GM21423 (cell line): Measurements from ENCODE around the gene CCRL2.
A peak's percentile ranks its signal among the peaks of the same experiment; 100 is the strongest.

Experiments used
- ATAC-seq: cut with Tn5 transposase; IDR thresholded peaks from one replicate; pipeline ENCODE4 v1.9.1; 2021; ENCODE audit warnings: mild to moderate bottlenecking, moderate library complexity; ENCODE audit not compliant: unreplicated experiment

The CCRL2 gene

GRCh38 chr3:46406788-46407611 lies at the start of gene CCRL2, which contains the start of gene CCR5AS:
Gene CCRL2, plus strand, starts transcription at chr3:46407259. Its CDS starts 821 bp downstream, at chr3:46408080.
Gene CCR5AS, minus strand, starts transcription at chr3:46407066.
- ATAC-seq: no peak

DNA sequence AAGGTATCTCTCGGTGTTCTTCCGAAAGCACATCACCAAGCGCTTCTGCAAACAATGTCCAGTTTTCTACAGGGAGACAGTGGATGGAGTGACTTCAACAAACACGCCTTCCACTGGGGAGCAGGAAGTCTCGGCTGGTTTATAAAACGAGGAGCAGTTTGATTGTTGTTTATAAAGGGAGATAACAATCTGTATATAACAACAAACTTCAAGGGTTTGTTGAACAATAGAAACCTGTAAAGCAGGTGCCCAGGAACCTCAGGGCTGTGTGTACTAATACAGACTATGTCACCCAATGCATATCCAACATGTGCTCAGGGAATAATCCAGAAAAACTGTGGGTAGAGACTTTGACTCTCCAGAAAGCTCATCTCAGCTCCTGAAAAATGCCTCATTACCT lies 48.6 kb upstream of the CCRL2 start:
- ATAC-seq: no peak

DNA sequence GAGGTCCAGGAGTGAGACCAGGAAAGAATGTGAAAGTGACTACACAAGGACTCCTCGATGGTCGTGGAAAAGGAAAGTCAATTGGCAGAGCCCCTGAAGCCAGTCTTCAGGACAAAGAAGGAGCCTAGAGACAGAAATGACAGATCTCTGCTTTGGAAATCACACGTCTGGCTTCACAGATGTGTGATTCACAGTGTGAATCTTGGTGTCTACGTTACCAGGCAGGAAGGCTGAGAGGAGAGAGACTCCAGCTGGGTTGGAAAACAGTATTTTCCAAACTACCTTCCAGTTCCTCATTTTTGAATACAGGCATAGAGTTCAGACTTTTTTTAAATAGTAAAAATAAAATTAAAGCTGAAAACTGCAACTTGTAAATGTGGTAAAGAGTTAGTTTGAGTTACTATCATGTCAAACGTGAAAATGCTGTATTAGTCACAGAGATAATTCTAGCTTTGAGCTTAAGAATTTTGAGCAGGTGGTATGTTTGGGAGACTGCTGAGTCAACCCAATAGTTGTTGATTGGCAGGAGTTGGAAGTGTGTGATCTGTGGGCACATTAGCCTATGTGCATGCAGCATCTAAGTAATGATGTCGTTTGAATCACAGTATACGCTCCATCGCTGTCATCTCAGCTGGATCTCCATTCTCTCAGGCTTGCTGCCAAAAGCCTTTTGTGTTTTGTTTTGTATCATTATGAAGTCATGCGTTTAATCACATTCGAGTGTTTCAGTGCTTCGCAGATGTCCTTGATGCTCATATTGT lies 47.1 kb upstream of the CCRL2 start:
- ATAC-seq: no peak

DNA sequence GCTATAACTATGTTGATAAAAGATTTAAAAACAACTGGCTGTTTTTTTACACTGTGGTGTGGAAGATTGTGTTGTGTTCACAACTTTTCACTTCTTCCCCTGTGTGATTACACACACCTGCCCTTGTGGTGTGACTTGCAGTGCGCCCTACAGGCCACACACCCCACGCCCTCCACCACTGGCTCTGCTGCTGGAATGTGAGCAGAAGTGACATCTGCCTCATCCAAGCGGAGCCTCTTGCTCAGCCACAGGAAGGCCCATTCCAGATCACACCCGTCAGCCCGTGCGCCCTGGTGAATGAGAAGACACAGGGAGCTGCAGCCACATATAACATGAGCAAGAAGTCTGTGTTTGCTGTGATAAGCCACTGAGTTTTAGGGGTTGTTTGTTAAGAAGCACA lies 46.2 kb upstream of the CCRL2 start:
- ATAC-seq: no peak

- no peak for ATAC-seq
Measured at GRCh38 chr3:46361408-46362283, 45.4 kb upstream of the CCRL2 start.

DNA sequence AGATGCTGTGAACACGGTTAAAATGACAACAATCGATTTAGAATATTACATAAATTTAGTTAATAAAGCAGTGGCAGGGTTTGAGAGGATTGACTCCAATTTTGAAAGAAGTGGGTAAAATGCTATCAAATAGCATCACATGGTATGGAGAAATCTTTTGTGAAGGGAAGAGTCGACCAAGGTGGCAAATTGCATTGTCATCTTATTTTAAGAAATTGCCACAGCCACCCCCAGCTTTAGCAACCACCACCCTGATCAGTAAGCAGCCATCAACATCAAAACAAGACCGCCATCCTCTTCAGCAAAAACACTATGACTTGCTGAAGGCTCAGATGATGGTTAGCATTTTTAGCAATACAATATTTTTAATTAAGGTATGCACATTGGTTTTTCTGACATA lies 42.0 kb upstream of the CCRL2 start:
- no peak for ATAC-seq

DNA sequence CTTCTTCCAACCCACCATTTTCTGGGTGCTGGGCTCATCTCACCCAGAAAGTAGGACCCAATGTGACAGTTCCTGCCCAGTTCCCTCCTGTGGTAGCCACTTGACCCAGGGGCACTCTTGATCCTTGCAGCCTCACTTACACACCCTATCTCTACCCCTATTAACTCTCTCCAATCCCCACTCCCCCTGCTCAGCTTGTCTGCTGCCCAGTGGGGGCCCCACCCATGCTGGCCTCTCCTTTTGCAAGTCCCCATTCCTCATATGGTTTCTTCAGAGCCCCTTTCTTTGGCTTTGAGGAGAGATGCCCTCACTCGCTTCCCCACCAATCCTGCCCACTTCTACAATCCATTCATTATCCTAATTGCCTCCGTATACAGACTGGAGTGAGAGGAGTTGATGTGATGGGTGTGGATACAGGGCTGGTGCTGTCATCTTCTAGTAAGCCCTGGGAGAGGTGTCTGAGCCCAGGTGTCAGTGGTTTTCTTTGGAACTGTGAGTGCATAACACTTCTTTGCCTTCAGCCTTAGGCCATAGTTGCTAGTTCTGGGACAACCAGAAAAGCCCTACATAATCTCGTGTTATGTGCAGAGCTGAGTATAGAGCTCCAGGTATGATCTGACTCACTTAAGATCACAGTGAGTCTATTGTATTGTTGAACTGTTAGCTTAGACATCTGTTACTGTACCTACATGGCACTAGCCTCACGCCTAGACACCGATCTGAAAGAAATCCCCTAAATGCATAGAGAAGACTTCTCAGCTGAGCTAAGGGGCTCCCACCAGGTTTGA lies 41.1 kb upstream of the CCRL2 start:
- ATAC-seq: no peak

DNA sequence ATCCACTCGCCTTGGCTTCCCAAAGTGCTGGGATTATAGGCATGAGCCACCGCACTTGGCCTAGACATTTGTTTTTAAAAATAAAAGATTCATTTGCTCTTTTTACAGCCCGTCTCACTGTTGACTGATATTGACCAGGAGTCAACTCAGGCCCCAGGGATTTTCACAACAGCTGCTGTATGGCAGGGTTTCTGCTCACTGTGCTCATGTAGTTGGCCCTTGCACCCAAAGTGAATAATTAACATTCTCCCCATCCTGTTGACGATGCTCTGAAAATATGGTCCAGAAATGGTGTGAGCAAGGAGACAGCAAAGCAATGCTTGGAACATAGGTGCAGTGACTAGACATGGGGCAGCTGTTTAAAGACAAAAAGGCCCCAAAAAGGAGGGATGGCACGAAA lies 39.2 kb upstream of the CCRL2 start:
- ATAC-seq: no peak

- peak; percentile 70 for ATAC-seq
Measured at GRCh38 chr3:46368569-46368968, 38.5 kb upstream of the CCRL2 start.

GRCh38 chr3:46369151-46369550 lies 37.9 kb upstream of the CCRL2 start:
- ATAC-seq: no peak

DNA sequence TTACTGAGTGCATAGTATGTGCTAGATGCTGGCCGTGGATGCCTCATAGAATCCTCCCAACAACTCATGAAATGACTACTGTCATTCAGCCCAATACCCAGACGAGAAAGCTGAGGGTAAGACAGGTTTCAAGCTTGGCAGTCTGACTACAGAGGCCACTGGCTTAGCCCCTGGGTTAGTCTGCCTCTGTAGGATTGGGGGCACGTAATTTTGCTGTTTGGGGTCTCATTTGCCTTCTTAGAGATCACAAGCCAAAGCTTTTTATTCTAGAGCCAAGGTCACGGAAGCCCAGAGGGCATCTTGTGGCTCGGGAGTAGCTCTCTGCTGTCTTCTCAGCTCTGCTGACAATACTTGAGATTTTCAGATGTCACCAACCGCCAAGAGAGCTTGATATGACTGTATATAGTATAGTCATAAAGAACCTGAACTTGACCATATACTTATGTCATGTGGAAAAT lies 37.4 kb upstream of the CCRL2 start:
- no peak for ATAC-seq

GRCh38 chr3:46370839-46371518 lies 36.1 kb upstream of the CCRL2 start, which contains the start of gene CCR5:
Gene CCR5, plus strand, starts transcription at chr3:46370946. Its CDS starts 1,957 bp downstream, at chr3:46372903.
- no peak for ATAC-seq

DNA sequence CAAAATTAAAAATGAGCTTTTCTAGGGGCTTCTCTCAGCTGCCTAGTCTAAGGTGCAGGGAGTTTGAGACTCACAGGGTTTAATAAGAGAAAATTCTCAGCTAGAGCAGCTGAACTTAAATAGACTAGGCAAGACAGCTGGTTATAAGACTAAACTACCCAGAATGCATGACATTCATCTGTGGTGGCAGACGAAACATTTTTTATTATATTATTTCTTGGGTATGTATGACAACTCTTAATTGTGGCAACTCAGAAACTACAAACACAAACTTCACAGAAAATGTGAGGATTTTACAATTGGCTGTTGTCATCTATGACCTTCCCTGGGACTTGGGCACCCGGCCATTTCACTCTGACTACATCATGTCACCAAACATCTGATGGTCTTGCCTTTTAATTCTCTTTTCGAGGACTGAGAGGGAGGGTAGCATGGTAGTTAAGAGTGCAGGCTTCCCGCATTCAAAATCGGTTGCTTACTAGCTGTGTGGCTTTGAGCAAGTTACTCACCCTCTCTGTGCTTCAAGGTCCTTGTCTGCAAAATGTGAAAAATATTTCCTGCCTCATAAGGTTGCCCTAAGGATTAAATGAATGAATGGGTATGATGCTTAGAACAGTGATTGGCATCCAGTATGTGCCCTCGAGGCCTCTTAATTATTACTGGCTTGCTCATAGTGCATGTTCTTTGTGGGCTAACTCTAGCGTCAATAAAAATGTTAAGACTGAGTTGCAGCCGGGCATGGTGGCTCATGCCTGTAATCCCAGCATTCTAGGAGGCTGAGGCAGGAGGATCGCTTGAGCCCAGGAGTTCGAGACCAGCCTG lies 35.3 kb upstream of the CCRL2 start:
- ATAC-seq: no peak

- ATAC-seq: no peak
Measured at GRCh38 chr3:46372492-46373359, 34.3 kb upstream of the CCRL2 start.

DNA sequence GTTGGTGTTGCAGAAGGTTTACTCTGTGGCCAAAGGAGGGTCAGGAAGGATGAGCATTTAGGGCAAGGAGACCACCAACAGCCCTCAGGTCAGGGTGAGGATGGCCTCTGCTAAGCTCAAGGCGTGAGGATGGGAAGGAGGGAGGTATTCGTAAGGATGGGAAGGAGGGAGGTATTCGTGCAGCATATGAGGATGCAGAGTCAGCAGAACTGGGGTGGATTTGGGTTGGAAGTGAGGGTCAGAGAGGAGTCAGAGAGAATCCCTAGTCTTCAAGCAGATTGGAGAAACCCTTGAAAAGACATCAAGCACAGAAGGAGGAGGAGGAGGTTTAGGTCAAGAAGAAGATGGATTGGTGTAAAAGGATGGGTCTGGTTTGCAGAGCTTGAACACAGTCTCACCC lies 32.3 kb upstream of the CCRL2 start:
- ATAC-seq: no peak

- ATAC-seq: no peak
Measured at GRCh38 chr3:46375218-46375617, 31.8 kb upstream of the CCRL2 start.

- ATAC-seq: no peak
Measured at GRCh38 chr3:46375814-46376213, 31.2 kb upstream of the CCRL2 start.

- no peak for ATAC-seq
Measured at GRCh38 chr3:46378426-46378942, 28.6 kb upstream of the CCRL2 start.
